HG02623 (cell line): ENCODE results near the gene DMD.

Source experiments
- ATAC-seq: cut with Tn5 transposase; IDR thresholded peaks from one replicate; pipeline ENCODE4 v1.9.1; 2021; ENCODE audit warnings: moderate library complexity; ENCODE audit not compliant: unreplicated experiment

Gene DMD

DNA sequence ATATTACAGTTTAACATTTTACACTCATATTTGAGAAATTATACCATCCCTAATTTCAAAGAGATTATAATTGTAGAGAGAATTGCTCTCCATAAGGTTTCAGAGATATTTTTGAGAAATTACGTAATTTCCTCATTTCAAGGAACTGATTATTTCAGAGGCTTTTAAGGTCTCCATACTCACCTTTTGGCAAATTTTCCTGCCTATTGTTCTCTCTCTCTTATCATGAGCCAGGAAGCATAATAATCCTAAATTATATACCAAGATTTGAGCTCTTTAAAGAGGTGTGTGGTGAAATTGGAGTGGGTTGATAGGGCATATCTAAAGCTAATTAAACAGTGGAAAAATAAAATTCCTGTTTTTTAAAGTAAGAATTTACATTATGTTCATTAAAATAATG lies 1890.6 kb downstream of the DMD start:
- ATAC-seq = no peak

GRCh38 chrX:31319586-31319985 lies 1891.8 kb downstream of the DMD start:
- ATAC-seq = no peak

GRCh38 chrX:31318866-31319265 lies 1892.5 kb downstream of the DMD start:
- no peak for ATAC-seq

DNA sequence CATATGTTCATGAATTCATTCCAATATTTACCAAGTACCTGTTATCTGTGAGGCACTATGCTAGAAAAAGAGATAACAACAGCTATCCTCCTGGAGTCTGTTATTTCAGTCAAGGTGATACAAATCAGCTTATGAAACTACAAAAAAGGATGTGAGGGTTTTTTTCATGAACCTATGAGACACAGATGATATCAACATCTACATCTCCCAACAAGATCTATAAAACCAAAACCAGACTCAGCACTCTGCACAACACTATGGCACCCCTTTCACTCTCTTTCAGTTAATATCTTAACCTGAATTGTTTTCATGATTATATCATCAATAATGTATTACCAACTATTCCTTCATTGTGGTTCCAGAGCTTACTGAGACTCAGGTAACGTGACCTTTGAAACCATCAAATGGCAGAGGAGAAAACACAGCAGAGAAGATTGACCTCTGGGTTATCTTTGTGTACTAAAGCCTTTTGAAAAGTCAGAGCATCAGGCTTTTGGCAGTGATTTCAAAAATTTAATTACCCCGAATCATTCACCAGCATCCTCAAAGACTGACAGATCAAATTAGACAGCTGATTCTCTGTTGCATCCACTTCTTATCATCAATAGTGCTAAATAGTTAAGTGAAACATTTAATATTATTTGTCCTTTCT lies 1894.9 kb downstream of the DMD start:
- no peak for ATAC-seq

- ATAC-seq = no peak
Observed at GRCh38 chrX:31314921-31315320, 1896.4 kb downstream of the DMD start.

GRCh38 chrX:31307952-31308351 lies 1903.4 kb downstream of the DMD start:
- no peak for ATAC-seq

DNA sequence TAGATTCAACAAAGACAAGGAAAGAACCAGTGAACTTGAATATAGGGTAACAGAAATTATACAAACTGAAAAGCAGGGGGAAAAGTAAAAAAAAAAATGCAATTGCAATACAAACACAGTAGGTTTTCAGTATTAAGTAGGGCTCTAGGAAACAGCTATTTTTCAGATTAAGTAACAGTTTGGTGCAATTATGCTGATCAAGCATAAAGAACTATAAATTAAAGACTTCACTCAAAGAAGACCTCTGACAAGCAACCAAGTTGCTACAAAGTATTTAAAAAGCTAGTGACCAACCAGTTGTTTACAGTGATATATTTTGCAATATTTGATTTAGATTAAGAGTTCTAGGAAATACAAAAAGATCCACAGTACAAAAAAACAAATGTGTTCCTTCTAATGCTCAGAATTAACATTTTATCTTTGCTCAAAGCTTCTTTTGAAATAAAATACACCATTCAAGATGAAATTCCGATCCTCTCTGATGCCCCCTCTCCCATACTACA lies 1908.7 kb downstream of the DMD start:
- ATAC-seq = no peak

GRCh38 chrX:31301941-31302340 lies 1909.4 kb downstream of the DMD start:
- ATAC-seq = no peak

DNA sequence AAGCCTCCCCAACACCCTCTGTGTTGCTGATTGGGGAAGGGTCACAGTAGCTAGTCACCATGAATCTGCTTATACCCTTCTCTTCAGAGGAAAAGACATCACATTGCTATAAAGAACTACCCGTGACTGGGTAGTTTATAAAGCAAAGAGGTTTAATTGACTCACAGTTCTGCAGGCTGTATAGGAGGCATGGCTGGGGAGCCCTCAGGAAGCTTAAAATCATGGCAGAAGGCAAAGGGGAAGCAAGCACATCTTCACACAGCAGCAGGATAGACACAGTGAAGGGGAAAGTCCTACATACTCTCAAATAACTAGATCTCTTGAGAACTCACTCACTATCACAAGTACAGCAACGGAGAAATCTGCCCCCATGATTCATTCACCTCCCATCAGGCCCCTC lies 1910.1 kb downstream of the DMD start:
- ATAC-seq = no peak

DNA sequence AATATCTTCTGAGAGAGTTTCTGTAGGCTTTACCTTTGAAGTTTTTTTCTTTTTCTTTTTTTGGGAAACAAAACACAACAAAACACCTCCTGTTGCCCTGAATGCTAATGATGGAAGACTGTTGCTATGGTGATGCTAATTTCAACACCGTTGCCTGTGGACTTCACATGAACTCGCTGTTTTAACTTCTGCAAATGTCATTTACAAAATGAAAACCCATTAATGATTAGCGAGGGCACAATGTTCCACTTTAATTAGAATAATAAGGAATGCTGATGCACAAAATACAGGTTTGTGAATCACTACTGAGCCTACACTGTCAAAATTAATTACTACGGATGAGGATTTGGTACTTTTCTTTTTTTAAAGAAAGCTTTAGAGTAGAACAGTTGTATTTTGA lies 1912.4 kb downstream of the DMD start:
- no peak for ATAC-seq

DNA sequence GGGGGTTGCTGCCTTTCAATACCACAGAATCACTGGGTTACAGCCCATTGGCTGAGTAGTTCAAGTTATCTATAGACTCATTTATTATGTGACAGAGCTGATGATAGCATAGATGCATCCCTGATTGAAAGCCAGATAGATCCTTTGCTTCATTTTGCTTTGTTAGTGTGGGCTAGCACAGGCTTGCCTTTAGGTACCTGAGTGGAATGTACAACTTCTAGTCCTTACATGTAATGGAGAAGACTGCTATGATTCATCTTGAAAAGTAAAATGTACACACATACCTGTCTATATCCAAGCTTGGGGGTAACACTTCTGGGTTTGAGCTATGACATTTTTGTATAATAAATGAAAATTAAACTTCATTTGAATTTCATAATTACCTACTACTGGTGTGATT lies 1913.5 kb downstream of the DMD start:
- ATAC-seq = no peak

DNA sequence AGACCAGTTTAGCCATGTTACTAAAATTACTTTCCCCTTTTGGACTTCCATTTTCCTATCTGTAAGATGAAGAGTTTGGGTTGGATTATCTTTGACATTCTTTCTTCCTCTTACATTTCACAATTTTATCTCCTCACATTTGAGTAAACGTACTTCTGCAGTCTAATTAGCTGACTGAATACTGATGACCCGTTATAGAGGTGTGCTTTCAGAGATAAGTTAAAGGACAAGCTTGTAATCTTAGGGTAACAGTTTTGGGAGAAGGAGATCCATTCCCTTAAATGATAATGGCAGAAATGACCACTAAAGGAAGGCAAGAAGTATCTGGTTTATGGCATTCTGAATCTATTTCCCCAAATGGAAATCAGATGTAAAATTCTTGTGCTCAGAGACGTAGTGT lies 1916.9 kb downstream of the DMD start:
- no peak for ATAC-seq

GRCh38 chrX:31293409-31293808 lies 1917.9 kb downstream of the DMD start:
- ATAC-seq = peak; percentile 53

- ATAC-seq = no peak
Observed at GRCh38 chrX:31291131-31291530, 1920.2 kb downstream of the DMD start.

GRCh38 chrX:31287861-31288260 lies 1923.5 kb downstream of the DMD start:
- ATAC-seq = no peak

- no peak for ATAC-seq
Observed at GRCh38 chrX:31280580-31280979, 1930.8 kb downstream of the DMD start.

DNA sequence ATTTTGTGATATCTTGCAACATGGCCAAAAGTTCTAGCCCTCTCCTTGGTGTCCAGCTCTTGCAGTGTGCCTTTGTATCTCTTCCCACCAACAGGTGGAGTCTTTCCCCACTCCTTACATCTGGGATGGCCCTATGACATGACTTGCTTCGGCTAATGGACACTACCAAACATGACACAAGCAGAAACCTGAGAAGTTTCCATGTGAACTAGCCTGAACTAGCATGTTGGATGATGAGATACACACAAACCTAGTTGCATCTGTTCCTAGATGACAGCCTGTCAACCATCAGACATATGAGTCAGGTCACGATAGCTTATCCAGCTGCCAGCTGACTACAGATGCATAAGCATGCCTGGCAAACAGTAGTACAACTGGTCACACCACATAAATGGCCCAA lies 1932.0 kb downstream of the DMD start:
- ATAC-seq = no peak

DNA sequence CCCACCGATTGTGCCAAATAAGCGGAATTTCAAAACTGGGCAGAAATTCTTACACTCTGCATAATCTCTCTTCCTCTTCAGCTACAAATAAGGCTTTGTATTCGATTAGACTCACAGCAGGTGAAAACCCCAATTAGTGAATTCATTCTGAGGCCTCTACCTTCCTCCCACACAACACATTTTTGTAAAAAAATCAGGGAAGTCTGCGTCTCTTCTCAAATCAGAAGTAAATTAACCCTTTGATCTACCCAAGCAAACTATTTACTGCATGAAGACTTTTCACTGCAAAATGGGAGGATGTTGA lies 1938.9 kb downstream of the DMD start:
- no peak for ATAC-seq

DNA sequence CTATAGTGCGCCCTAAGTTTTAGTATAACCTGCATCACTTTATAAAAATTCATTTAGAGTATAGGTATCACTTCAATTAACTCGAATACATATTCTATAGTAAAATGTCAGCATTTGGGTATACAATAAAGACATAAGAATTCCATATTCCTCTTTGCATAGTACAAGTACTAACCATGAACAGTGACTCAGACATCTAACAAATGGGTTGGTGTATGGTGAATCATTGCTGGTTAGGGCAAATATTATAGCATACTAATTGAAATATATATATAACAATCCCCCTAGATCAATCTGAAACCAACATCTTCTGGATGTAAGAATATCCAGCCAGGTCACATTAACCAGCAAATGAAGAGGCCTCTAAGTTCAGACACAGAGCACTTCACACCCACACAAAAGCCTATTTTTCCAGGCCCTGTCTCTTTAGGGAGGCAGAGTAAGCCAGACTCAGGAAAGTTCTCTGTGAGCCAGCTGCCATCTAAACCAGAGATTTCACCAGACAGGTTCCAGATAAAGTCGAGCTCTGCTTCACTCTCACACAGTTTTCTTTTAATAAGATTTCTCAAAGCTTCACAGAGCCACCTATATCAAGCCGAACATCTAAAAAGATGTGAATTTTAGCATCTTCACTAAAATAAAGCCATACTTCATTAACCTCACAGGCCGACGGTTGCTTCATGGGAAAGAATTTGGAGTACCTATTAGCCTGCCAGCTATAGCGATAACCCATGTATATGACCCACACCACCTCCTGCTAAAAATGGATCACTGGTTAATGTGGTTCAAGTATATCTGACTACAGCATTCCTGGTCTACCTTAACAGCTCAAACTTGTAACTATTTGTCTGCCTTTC lies 1939.5 kb downstream of the DMD start:
- no peak for ATAC-seq

- ATAC-seq = no peak
Observed at GRCh38 chrX:31269914-31270313, 1941.4 kb downstream of the DMD start.

DNA sequence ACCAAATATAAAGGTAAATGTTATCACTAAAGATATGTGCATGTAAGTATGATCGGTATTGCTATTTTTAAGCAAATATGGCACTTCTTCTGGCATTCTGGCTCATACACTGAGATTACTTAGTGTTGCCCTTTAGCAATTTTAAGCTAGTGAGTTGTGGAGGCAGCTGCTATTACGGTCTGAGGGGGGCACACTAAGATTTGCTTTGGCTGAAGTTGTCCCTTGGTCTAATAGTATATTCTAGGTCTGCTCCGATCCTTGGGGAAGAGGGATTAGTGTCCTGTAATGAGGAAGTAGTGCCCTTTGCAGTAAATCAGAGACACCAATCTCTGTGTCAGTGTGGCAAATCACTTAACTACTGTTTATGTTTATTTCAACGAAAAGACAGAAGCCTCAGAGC lies 1943.0 kb downstream of the DMD start:
- ATAC-seq = no peak

DNA sequence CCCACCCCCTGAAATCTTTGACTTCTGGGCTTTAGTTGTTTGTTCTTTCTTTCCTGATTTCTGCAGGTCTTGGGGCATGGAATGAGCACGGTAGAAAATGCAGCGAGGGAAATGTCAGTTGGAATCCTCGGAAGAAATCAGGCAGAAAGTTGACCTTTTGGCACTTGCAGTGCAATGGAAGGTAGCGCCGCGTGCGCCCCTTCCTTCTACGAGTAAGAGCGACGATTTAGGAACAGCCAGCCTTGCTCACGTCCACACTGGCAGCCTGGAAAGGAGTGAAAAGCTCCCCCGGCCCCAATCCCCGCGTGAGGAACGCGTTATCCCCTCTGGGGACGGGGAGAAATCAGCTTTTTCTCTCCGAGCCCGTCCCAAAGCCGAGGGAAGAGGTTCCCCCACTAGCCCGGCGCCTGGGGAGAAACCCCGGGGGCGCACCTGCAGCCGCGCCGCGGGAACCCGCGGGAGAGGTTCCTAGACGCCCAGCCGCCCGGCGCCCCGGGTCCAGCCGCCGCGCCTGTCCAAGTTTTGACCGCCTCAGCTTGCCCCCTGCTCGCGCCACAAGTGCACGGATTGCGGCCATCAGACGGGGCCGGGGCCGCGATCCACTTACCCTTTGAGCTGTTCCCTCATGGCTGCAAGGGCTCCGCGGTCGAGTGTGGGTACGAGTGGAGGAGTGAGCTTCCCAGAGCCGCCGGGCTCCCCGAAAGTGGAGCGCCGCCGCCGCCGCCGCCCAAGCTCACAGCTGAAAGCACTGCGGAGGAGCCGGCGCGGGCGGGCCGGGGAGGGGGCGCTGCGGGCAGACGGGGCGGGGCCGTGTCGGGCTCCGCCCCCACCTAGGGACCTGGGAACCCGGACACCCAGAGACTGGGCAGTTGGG lies 1944.9 kb downstream of the DMD start:
- peak; percentile 94 for ATAC-seq
